GM21737 (cell line): ENCODE data around the gene EBLN1.

ENCODE experiments used
- ATAC-seq: cut with Tn5 transposase; IDR thresholded peaks from one replicate; pipeline ENCODE4 v1.9.1; 2021; ENCODE audit warnings: mild to moderate bottlenecking, moderate library complexity; ENCODE audit not compliant: unreplicated experiment

EBLN1 gene

DNA sequence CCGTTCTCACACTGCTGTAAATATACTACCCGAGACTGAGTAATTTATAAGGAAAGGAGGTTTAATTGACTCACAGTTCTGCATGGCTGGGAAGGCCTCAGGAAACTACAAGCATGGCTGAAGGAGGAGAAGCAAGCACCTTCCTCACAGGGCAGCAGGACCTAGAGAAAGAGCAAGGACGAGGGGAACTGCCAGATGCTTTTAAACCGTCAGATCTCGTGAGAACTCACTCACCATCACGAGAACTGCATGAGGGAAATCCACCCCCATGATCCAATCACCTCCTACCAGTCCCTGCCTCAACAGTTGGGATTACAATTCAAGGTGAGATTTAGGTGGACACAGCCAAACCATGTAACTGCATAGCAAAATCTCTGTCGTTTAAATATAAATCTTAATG is at the start of gene EBLN1:
EBLN1 (minus strand) TSS at position 174 of the 400 bp plus-strand sequence. CDS start 8,032 bp downstream, outside the sequence.
- no peak for ATAC-seq

DNA sequence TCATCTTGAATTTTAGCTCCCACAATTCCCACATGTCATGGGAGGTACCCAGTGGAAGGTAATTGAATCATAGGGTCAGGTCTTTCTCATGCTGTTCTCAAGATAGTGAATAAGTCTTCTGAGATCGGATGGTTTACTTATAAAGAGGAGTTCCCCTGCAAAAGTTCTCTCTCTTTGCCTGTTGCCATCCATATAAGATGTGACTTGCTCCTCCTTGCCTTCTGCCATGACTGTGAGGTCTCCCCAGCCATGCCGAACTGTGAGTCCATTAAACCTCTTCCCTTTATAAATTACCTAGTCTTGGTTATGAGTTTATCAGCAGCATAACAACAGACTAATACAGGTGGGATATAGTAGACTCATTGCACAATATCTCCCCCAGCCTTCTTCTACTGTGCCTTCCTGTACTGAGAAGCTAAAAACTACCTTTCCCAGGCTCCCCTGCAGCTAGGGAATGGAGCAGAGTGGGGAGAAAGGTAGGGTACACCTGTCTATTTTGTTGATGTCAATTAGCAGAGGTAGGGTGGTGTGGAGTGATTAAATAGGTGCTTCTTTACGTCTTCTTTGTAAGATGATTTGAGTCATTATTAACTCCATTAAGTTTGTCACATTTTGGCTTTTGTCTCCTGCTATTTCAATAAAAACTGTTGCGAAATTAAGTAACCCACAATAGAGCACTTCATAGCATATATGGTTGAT is 48.2 kb upstream of the EBLN1 start:
- ATAC-seq, result no peak

DNA sequence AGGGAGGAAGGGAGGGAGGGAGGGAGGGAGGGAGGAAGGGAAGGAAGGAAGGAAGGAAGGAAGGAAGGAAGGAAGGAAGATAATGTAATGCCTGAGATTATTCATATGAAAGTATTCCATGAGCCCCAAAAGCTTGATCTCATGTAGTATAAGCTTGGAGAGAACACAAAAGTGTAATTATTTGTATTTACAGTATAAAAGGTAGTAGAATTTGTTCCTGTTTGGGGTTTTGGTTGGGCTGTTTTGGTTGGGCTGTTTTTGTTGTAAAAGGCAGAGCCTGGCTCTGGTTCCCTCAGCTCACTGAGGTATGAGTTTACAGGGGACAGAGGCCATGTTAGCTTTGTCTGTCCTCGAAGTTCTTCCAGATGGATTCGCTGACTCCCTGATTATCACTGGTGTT is 45.3 kb upstream of the EBLN1 start:
- no peak for ATAC-seq

DNA sequence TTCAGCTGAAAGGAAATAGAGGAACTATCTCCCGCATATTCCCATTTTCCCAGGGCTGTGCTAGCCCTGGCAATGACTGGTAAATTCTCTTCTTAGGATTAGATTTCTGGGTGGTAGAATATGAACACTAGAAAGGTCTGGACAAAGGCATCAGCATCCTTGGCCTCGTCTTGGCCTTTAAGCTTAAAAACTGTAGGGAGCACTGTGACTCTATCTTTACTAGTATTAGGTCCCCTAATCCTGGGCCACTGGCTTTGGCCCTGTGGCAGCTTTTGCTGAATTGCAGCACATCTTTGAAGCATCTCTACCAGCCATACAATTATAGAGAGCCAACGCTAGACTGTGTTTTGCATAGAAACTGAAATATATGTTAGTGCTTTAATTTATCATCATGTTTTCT is 41.5 kb upstream of the EBLN1 start:
- no peak for ATAC-seq

DNA sequence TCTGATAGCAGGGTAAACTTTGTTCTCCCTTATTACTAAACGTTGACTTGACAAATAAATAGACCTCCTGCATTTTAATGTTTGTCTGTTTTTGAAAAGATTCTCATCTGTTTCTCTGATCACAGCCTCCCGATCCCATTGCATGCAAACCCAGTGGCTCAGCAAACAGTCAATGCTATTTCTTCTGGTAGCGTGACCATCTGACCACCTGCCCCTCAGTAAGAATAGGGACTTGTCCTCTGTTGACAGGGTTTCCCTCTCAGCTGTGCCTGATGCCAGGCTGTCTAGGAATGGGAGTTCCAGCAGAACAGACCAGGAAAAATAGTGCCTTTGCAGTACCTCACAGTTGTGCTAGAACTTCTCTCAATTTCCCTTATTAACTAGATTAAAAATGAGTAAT is 40.7 kb upstream of the EBLN1 start:
- no peak for ATAC-seq

DNA sequence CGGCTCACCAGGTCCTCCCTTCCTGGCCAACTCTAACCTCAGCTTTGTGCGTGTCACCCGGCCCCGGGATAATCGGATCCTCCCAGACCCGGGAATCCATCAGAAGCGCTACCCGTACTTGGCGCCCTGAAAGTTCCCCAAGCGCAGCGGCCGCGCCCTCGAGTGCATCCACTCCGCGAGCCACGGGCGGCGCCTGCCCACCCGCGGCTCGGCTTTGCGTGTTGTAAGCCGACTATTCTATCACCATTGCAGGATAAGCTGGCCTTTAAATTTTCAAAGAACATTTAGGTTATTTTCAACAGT is 35.7 kb upstream of the EBLN1 start:
- ATAC-seq, result no peak

DNA sequence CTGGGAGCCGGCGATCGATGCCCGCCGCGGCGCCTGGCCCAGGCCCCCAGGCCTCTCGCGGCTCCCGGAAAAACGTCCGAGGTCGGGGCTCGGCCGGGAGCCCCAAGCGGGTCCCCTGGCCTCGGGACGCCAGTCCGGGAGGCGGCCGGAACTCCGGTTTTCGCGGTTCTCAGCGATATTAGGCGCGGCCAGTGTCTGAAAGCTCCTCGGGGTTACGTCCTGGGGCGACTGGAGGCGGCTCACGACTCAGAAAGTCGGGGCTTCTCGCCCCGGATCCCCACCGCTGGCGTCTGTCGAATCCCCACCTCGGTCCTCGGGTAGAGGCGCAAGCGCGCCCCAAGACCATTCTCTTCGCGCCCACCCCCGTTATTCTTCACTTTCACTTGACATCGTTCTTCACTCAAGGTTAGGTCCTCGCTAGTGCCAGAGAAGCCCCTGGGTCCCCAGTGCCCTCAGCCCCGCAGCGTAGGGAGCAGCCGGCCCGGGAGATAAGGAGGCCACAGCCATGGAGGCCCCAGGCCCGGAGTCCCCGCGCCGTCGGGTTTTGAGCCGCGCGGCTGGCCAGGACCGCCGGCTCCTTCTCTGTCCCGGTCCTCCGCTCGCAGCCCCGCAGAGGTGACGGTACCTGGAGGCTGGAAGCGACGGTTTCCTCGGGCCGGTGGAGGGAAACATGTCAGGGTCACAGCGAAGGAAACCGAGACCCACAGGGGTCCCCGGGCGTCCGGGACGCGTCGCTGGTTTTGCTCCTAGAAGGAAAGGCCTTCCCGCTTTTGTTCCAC is 35.2 kb upstream of the EBLN1 start:
- peak; percentile 41 for ATAC-seq

DNA sequence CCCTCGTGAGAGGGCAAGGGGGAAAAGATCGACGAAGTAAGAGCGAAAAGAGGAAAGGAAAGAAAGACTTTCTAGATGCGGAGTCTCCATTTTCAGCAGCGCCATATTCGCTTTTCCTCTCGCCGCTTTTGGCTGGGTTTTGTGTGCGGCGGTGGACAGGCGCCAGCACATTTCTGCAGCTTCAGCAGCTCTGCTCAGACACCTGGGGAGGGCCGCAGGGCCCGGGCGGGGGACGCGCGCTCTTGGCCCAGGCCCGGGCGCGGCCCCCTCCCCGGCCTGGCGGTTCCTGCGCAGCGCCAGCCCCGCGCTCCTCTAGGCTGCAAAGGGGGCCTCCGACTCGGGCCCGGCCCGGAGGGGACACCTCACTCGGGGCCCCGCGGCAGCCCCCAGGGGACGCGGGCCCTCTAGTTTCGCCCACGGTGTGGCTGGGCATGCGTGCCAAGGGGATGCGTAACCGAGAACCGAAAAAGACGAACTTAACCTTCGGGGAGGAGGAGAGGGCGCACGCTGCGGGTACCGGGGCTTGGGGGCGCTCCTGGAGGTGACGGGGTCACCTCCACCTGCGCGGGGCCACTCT is 34.5 kb upstream of the EBLN1 start:
- peak; percentile 46 for ATAC-seq

DNA sequence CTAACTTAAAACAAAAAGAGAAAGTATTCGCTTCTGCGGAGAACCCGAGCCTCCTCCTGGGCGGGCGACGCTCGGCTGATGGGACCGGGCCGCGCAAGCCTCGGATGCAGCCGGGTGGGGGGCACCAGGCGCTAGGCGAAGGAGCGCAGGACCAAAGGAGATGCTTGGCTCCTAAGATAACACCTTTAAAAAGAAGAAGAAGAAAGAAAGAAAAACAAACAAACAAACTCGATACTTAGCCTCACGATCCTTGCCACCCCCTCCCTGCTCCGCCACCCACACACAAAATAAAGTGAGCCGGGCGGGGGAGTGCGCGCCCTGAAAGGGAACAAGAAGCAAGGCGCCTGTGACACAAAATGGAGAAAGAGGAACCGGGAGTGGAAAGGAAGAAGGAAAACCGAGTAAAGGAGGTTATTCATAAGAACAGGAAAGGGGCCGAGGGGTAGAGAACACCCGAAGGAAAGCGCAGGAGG is 34.0 kb upstream of the EBLN1 start:
- peak; percentile 42 for ATAC-seq

DNA sequence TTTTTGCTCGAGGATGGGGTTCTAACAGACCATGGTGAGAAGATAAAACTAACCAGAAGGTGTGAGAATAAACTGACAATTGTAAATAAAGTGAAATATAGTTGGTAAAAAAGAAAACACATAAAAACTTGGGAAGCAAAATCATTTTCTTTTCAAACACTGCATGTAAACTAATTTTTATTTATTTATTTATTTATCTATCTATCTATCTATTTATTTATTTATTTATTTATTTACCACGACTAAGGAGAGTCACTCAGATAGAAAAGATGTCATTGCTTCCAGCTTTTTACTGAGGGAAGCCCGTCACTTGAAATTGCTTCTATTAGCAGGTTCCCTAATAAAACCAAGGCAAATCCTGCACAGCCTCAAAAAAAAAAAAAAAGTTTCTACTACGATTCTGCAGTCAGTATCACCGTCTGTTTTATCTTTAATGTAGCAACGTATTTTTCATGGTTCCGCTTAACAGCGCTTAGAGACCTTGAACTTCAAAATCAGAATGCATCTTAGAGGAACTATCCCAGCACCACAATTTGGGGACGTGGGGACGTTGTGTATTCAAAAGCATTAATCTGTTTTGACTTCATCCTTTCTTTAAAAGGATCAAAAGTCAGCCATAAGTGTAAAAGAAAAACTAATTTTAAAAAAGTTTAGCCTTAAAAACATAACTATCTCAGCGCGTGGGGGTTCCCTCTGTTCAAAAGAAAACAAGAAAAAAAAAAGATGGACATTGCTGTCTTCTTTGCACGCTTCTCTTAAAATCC is 33.3 kb upstream of the EBLN1 start:
- no peak for ATAC-seq

DNA sequence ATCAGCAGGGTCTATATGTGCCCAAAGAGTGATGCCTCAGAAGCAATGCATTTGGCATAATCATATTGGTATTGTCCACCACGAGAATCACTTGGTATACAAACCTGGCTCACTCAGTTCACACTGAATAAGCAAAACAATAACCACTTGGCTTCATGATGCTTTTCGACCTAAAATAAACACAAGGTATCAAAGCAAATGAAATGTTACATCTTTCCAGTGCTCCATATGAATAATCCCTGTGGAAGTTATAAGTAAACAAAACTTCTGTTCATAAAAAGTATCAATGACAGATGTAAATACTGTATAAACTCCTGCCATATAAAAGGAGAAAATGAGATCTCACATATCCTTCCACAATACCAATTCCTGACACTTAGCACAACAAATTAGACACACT is 29.8 kb upstream of the EBLN1 start:
- ATAC-seq, result no peak

DNA sequence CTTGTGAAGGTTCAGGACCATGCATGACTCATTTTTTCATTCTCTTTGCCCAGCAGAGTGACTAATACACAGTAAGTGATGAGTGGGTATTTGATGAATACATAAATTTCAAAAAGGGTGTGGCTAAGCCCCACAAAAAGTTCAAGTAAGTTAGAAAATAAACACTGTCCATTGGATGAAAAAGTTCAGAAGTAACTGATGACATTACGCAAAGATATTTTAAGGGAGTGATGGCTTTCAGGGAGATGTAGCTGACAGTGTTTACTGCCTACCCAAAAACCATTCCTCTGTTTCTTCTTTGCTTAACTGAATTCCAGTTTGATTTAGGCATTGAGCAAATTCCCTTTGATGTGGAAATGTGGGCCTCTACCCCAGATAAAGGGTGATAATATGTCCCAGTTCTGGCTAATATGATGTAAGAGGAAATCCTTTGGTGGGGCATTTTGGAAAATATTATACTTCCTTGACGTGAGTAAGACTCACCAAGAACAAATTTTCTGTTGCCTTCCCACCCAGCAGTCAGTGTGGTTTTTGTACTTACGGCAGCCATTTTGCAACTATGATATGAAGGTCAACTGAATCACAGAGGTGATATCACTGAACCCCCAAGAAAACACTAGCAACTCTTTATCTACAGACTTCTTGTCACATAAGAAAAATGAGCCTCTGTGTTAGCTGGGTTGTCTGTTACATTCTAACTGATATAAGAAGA is 29.0 kb upstream of the EBLN1 start:
- no peak for ATAC-seq

DNA sequence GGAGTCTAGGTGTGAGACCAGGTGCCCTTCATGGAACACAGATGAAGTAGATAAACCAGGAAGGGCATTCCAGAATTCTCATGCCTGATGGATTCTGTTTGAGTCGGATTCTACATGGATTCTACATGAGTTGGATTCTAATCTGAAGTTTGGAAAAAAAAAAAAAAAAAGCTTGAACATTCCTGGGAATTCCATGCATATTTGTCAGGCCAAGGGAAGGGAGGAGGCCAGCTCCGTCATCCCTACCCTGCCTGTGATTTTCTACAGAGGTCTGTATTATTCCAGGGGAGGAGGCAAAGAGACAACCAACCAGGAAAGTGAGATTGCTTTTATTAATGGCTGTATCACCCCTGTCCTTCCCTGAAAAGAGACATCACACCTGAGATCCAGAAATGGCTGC is 27.8 kb upstream of the EBLN1 start:
- ATAC-seq, result no peak

DNA sequence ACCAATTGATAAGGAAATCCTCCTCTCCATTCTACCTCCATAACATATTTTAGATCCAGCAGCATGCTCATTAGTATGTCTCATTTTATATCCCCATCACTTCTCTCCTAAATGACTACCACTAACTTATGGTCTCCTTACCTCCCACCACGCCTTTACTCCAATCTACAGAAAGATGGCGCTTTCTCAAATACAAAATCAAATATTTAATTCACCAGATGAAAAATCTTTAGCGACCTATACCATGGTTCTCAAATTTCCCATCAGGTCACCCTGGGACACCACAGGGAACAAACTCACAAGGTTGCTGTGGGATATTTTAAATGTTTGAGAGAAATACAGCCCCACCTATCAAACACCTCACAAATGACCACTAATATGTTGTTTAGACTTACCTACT is 27.0 kb upstream of the EBLN1 start:
- no peak for ATAC-seq

DNA sequence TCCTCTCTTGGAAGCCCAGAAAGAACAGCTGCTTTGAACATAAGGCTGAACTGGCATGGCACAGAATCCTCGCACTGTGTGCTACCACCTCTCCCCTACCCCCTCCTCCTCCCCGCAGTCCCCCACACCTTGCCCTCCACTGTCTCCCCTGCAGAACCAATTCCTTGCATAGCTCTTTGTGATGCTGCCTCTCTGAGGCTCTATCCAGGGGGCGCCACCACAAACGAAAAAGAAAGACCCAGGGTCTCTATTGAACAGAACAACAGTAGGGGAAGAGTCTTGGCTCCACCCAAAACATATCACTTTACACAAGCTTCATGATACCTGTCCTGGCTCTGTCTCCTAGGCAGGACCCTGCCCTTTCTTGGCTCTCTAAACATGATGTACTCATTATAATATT is 26.2 kb upstream of the EBLN1 start:
- no peak for ATAC-seq

DNA sequence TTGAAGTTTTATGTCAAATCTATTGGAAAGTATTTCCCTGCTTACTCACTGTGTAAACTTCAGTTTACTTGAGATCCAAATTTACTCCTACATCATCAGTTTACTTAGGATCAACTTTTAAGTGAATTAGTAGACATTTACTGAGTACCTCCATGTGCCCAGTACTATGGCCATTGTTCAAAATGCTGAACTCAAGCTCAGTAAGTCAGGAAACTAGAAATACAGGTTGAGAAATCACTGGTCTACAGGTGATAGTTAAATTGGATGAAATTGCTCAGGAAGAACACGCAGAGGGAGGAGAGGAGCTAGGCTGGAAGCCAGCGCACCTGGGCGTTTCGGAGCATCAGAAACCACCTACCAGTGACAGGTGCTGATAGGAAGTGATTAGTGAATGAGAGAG is 25.5 kb upstream of the EBLN1 start:
- ATAC-seq, result no peak

DNA sequence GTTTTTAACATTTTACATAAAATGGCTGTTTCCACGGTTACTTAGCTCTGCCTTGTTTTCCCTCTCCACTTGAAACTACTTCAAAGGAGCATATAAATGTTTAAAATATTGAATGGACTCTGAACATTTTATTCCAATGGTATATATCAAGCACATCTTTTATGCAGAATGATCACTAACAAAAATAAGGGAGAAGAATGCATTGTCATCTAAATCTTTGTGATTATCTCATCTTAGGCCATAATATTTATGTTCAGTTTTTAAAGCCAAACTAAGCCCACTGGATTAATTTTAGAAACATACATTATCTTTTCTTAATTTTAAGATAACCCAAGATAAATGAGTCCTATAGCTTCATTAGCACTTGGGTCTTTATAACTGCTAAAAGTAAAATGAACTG is 13.4 kb upstream of the EBLN1 start:
- no peak for ATAC-seq

DNA sequence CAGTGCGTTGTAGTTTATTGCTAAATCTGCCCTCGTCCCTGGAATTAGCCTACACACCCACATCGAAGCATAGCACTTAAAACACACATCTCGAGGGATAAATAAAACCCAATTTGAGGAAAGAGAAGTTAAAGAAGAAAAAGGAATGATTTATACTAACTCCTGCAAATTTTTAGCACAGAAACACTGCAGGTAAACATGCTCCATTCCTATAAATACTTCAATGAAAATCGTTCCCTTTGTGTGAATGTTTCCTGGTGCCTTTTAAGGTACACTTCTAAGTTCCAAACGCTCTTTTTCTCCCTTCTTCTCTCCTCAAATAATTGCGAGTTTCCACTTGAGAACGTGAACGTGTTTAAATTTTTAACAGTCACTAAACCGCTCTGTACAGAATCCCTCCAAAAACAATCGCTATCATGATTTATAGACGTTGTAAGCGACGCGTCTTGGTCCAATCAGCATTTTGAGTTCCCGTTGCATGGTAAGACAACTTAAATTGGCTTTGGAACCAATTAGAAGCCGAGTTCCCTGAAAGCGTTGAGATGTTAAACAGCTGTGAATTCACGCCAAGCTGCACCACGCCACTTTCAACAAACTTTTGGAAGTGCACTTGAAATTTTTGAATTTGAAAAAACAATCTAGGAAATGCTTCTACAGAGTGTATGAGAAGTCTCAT is 12.5 kb upstream of the EBLN1 start:
- no peak for ATAC-seq

DNA sequence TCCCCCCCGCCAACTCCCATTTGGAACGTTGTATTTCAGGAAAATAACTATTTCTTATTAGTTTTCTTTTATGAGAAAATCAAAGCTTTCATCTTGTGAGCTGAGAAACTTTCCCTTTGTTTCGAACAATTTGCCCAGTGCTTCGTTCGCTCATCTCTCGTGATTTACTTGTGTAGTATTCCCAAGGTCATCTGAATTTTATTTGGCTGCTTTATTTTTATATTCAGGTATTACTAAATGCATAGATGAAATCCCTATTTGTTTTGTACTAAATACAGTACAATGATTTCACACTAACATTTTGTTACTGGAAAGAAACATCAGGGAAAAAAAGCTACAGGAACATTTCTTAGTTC is 12.0 kb upstream of the EBLN1 start:
- ATAC-seq, result no peak
